ENCODE data around the gene FILIP1L.

Gene FILIP1L

DNA sequence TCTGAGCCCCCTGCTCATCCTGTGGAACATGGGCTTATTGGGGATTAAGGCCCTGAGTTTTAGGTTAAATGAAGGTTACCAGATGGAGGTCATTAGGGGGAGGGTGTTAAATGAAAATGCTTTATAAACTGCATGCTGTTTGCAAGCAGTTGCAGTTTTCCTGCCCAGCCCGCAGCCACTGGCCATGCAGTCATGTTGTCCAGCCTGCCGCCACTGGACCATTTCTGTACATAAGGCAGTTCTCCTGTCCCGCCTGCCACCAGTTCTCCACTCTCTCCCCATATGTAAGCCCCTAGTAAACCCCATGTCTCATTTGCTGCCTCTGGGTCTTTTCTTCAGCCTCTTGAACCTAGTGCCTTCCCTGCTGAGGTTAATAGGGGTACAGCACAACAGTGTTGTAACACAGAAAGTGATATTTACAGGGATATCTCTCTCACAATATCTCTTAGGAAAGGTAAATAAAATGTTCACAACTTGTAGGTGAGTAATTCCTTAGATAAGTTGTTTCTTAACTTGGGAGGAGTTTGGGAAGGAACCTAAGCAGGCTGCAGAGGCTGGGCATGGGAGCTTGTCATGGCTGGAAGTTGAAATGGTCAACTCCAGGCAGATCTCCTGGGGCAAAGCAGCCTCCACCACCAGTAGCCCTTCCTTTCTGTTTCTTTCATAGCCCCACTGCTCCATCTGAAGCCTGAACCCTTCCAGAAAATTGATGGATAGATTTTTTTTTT is 148.5 kb downstream of the FILIP1L start:
- H3K4me3 ChIP-seq (ENCODE audit: low read length), result no peak overlapping the region
- DNase-seq (ENCODE audit: low read depth, low spot score), result no peak

- DNase-seq (ENCODE audit: low read depth, low spot score), result no peak
- H3K4me3 ChIP-seq (ENCODE audit: low read length), result no peak overlapping the region
Observed at GRCh38 chr3:99965077-99965476, 149.2 kb downstream of the FILIP1L start.

GRCh38 chr3:99962703-99963102 is 151.6 kb downstream of the FILIP1L start:
- no peak overlapping the region for H3K4me3 ChIP-seq (ENCODE audit: low read length)
- no peak for DNase-seq (ENCODE audit: low read depth, low spot score)

DNA sequence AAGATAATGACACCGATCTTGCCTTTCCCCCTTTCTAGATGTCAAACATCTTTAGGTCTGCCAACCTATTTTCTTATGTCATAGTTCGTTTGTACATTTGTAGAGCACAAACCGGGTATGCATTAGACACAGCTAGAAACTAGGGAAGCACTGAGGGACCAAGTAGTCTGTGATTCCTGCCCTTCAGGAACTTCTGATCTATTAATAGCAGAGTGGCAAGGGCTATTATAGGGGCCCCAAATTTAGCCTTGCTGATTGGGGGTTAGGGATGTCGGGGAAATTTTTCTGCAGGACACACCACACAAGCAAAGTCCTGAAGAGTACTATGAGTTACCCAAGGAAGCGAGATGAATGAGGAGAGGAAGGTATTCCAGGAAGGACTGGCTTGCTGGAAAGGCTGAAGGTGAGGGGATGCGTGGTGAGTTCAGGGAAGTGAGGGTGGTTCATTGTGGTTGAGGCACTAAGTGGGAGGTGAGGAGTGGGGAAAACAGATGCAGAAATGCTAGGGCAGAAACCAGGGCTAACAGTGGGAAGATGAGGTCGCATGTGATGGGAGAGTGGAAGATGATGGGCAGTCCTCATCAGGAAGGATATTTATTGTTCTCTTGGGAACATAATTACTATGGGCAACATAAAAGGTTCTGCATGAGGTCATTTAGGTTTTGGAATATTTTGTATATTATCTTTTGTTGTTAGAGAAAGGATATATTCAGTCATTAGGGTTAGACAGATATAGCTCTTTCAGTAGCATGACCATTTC is 152.4 kb downstream of the FILIP1L start:
- no peak for DNase-seq (ENCODE audit: low read depth, low spot score)
- H3K4me3 ChIP-seq (ENCODE audit: low read length), result no peak overlapping the region

DNA sequence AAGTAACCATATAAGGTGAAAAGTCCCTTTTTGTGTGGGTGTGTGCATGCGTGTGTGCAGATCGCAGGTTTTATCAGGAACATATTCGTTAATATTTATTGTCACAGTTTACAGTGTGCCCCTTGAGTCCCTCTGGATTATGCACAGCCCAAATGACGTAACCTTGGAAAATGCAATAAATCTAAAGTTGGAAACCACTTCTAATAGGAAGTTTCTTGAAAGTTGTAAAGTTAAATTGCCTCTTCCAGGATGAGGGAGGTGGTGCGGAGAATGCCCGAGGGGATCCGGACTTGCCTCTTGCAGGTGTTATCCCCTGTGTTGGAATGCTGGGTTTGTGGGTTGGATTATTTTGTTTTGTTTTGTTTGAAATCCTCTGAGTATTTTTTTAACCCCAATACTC is 153.4 kb downstream of the FILIP1L start:
- DNase-seq (ENCODE audit: low read depth, low spot score), result no peak
- no peak overlapping the region for H3K4me3 ChIP-seq (ENCODE audit: low read length)

DNA sequence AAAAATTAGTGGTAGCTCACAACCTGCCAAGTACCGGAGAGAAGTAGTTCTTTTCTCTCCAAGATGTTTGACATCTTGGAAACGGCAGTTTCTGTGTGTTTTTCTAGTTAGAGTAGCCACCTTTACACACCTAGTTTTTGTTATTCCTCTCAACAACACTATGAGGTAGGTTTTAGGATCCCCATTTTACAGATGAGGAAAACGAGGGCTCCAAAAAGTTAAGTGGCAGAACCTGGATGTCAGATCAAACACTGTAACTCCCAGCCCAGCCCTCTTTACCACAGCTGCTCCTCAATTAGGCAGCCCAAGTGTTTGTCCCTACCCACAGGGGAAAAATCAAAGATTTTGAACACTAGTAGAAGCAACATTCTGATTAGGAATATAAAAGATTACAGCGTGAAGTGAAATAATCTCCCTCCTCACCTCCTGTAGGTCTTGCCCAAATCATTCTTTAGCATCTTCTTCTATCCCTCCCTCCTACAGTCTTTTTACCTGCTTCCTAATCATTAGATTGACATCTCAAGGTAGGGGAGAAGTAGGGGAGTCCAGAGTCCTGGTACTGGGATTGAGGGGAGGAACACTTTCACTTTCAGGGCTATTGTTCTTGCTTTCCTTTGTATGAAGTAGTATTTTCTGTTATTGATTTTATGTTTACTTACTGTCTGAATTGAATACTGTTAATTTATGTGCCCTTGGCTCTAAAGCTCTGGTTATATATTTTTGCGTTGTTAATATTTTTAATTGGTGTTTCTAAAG is 154.0 kb downstream of the FILIP1L start:
- no peak overlapping the region for H3K4me3 ChIP-seq (ENCODE audit: low read length)
- DNase-seq (ENCODE audit: low read depth, low spot score), result no peak

DNA sequence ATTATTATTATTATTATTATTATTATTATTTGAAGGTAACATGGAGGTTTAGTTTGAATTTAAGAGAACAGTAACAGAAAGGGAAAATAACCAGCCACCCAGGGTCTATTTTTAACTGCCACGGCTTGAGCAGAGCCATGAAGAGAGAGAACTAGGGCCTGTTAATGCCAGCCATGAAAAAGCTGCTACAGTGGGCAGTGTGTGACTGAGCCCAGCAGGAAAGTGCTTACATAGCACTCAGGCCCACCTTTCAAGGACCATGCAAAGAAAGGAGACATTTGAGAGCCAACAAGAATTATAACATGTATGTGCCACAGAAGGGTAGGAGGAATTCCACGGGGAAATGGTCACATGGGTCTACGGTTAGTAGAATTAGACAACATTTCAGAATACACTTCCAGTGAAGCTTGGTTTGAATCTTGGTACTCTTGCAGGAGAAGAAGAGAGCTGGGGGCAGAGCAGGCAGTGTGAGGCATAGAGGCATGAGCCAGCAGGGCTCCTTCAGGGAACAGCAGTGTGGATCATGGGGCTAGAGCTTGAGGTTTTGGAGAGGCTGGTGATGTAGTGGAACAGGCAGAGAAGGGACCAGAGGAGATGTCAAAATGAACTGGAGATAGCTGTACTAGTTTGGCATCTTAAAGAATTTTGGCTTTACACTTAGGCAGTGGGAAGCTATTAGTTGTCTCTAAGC is 155.9 kb downstream of the FILIP1L start:
- DNase-seq (ENCODE audit: low read depth, low spot score), result no peak
- no peak overlapping the region for H3K4me3 ChIP-seq (ENCODE audit: low read length)

- no peak for DNase-seq (ENCODE audit: low read depth, low spot score)
- H3K4me3 ChIP-seq (ENCODE audit: low read length), result no peak overlapping the region
Observed at GRCh38 chr3:99957151-99957796, 157.0 kb downstream of the FILIP1L start.

GRCh38 chr3:99955773-99956562 is 158.3 kb downstream of the FILIP1L start:
- H3K4me3 ChIP-seq (ENCODE audit: low read length), result no peak overlapping the region

GRCh38 chr3:99954914-99955644 is 159.2 kb downstream of the FILIP1L start:
- no peak overlapping the region for H3K4me3 ChIP-seq (ENCODE audit: low read length)
- DNase-seq (ENCODE audit: low read depth, low spot score), result no peak

More at GRCh38 chr3:99955773-99956562, 158.3 kb downstream of the FILIP1L start:
- DNase-seq (ENCODE audit: low read depth, low spot score), result no peak

DNA sequence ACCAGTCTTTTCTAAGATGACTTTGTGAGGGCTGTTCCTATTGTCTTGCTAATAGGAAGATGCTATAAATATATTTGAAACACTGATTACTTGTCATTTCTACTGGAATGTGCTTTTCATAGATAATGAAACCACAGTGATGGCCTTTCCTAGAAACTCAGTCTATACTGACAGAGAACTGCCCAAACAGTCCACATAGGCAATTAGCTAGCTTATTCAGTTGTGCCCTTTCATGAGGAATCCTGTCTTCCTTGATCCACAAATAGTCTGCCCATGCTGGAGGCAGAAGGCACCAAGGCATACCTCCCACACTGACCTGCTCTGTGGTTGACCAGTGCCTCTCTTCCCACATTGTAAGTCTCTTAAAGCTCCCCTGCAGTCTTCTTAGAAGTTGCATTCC is 160.7 kb downstream of the FILIP1L start:
- no peak overlapping the region for H3K4me3 ChIP-seq (ENCODE audit: low read length)
- DNase-seq (ENCODE audit: low read depth, low spot score), result no peak

GRCh38 chr3:99952306-99952705 is 162.0 kb downstream of the FILIP1L start:
- H3K4me3 ChIP-seq (ENCODE audit: low read length), result no peak overlapping the region

DNA sequence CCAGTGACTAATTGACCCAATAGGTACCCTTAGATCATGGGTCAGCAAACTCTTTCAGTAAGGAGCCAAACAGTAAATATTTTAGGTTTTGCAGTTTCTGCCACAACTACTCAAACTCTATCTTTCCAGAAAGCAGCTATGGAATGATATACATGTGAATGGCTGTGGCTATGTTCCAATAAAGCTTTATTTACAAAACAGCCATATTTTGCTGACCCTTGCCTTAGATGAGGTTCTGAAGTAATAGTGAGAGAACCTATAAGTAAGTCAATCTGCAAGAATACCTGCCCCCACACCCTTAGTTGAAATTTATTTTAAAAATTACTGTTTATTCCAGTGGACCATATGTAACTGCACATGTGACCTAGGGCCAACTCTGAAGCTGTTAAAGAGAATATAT is 162.6 kb downstream of the FILIP1L start:
- no peak for DNase-seq (ENCODE audit: low read depth, low spot score)

More at GRCh38 chr3:99952306-99952705, 162.0 kb downstream of the FILIP1L start:
- no peak for DNase-seq (ENCODE audit: low read depth, low spot score)

DNA sequence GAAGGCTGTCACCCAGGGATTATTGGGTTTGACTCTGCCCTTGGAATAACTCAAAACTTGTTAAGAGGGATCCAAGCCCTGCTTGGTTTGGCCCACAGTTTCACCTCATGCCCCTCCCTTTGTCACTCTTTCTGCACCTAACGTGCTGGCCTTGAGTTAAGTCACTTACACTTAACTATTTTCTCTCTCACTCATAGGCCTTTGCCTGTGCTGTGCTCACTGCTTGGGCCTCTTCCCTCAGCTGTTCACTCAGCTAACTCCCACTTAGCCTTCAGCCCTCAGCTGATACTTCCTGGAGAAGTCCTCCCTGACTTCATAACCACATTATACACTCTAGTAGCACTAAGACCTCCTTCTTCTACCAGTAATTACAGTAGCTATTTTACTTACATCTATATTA is 163.4 kb downstream of the FILIP1L start:
- no peak overlapping the region for H3K4me3 ChIP-seq (ENCODE audit: low read length)
- DNase-seq (ENCODE audit: low read depth, low spot score), result peak; percentile 16

More for the DNA sequence above, 162.6 kb downstream of the FILIP1L start:
- no peak overlapping the region for H3K4me3 ChIP-seq (ENCODE audit: low read length)

DNA sequence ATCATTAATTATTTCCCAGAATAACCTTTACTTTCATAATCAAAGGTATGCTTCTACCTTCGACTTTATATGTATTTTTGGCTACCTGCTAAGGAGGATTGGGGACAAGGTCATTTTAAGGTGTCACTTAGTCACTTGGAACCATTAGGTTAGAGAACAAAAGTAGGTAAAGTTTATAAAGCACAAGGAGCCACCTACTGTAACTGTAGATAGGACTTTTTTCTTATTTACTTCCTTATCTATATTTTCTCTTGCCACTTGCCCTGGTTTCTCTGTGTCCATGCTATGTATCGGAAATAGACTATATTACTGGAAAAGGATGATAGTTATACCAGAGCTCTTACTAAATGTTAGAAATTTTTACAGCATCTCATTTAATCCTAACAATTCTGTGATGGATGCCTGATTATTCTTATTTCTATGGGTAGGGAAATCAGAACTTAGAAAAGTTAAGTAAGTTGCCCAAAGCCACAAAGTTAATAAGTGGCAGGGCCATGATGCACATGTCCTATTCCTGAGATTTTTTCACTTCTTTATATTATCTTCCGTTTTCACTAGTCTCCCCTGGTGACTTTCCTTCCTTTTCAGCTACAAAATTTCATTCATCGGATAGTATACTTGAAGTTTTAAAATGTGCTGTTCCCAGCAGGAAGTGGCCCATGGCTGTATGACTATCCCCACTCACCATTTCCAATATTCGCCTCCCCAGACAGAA is 164.2 kb downstream of the FILIP1L start:
- DNase-seq (ENCODE audit: low read depth, low spot score), result no peak
- no peak overlapping the region for H3K4me3 ChIP-seq (ENCODE audit: low read length)

GRCh38 chr3:99948467-99949089 is 165.7 kb downstream of the FILIP1L start:
- no peak for DNase-seq (ENCODE audit: low read depth, low spot score)
- no peak overlapping the region for H3K4me3 ChIP-seq (ENCODE audit: low read length)
